Measurements from ENCODE around the gene NDFIP1.

NDFIP1 gene

DNA sequence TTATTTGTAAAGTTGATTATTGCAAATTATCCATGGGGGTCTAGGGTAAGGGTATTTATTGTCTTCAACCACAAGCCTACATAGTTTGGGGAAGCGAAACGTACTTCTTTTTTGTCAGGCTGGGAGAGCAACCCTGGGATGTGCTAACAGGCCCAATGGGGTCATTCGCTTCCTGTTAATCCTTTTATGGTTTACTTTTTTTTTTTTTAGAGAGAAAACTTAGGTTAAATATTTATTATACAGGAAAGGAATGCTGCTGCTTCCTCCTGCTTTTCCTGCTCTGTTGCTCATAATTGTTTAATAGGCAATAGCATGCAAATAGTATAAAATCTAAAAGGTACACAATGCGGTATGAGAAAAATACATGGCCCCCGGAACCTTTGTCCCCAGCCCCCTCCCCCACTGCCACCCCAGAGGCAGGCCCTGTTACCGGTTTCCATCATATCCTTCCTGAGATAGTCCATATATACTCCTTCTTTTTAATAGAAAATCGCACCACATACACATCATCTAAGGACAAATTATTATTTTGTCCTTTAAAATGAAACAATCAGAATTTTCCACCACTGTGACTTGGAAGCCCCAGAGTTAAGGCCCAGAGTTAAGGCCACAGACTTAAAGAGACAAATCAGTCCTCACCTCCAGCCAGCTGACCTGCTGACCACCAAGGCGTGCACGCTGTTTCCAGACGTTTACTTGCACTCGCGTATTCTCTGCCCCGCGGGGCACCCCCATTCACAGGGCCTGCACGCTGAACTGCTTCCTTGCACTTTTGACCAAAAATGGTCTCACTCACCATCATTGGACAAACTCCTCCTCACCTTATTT, 83.9 kb downstream of the NDFIP1 start:
- no peak for DNase-seq

DNA sequence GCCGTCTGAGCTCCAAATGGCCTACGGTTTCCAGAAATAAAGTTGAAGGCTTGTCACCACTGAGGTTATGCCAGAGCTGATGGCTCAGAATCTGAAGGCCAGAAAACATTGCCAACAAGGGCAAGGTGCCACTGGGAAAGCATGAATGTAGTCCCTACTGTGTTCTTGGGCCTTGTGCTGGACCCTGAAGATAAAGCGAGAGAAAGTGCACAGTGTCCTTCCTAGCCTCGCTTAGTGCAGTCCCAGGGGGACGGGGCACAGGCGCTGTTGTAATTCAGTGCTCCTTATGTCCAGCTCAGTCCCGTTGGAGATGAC, 84.5 kb downstream of the NDFIP1 start:
- DNase-seq: no peak

DNA sequence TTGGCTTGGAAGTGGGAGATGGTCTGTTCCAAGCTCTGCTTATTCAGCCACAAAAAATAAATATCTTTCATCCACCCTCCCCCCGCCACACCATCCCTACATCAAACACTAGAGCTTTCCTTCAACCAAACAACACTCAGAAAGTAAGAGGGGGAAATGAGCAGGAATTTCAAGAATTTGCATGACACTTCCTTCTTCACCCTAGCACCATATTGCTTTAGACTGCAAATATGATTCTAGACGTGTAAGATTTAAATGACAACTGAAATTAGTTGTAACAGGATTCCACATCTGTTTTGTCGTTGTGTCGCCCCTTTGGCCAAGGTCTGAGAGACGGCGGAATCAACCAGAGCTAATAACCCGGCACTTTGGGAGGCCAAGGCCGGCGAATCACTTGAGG, 88.5 kb downstream of the NDFIP1 start:
- no peak for DNase-seq

GRCh38 chr5:142197781-142198180, 89.2 kb downstream of the NDFIP1 start:
- DNase-seq: no peak

DNA sequence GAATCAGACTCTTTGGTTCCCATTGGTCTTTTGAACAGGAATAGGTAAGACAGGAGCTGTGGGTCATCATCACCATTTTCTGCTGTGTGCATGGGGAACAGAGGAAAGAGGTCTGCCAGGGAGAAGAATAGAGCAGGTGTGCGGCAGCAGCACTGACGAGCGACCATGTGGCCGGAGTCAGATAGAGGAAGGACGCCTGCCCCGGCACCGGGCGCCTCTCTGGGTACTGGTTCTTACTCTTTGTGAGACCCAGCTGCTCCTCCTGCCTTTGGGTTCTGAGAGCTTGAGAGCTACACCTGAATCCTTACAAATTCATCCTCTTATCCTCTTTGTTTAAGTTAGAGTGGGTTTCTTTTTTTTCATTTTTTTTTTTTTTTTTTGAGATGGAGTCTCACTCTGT, 90.8 kb downstream of the NDFIP1 start:
- no peak for DNase-seq

- no peak for DNase-seq
These were observed 91.8 kb downstream of the NDFIP1 start for GRCh38 chr5:142200387-142200786.

DNA sequence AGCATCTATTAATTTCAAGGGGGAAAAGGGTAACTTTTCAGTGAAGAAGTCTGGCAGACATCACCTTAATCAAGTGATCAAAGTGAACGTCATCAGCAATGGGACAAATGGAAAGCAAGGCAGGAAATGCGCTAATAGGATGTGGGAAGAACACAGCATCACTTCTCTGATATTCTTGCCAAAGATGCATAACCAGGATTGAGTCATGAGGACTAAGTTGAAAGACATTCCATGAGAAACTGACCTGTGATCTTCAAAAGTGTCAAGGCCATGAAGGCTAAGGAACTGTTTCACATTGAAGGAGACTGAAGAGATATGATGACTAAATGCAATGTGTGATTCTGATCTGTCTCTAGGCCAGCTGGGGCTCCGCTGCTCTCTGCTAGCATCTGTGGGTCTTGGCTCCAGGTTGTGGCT, 92.9 kb downstream of the NDFIP1 start:
- DNase-seq: no peak

- DNase-seq: no peak
These were observed 93.7 kb downstream of the NDFIP1 start for GRCh38 chr5:142202282-142202681.
